ENCODE measurements around the gene TNFSF10.

DNA sequence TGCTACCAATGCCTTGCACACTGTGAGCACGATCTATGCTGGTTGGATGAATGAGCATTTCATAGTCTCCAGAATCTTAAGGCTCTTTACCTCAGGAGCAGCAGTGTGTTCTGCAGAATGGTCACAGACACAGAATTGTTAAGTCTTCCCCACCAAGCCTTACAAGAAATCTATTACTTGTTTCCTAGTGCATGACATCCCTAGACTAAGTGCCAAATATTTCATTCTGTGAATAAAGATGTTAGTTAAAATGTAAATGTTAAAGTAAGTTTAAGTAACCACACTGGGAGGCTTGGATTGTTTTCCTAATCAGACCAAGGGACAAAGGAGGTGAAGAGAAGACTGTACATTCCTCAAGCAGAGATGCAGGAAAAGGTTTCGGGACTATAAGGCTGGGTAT is 4.1 kb upstream of the TNFSF10 start:
- TF ChIP-seq, protein P1, sequence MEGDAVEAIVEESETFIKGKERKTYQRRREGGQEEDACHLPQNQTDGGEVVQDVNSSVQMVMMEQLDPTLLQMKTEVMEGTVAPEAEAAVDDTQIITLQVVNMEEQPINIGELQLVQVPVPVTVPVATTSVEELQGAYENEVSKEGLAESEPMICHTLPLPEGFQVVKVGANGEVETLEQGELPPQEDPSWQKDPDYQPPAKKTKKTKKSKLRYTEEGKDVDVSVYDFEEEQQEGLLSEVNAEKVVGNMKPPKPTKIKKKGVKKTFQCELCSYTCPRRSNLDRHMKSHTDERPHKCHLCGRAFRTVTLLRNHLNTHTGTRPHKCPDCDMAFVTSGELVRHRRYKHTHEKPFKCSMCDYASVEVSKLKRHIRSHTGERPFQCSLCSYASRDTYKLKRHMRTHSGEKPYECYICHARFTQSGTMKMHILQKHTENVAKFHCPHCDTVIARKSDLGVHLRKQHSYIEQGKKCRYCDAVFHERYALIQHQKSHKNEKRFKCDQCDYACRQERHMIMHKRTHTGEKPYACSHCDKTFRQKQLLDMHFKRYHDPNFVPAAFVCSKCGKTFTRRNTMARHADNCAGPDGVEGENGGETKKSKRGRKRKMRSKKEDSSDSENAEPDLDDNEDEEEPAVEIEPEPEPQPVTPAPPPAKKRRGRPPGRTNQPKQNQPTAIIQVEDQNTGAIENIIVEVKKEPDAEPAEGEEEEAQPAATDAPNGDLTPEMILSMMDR (conservative IDR thresholded peaks at IDR 0.05 in 1 of 2, IDR thresholded peaks at IDR 0.05 in 1 of 2; ENCODE audit: extremely low read depth in 1 of 2, insufficient read depth in 1 of 2, low read depth in 1 of 2, low read length in 2 of 2) = no peak
- no peak for TF ChIP-seq EZH2 (IDR thresholded peaks at IDR 0.05; ENCODE audit: borderline replicate concordance, low read length)
